K562 (cell line): Measurements from ENCODE around the gene RAPGEF5. TPM values are rescaled to one million over a fixed set of nuclear protein-coding genes. Genes with fewer than 3 reads are reported as not detected.

Source experiments
- ATF3 ChIP-seq, 2 experiments: fragments of 450-650 bp in 1 of 2; sonication (generic) in 1 of 2; formaldehyde crosslinking in 1 of 2; IDR thresholded peaks in 1 of 2; conservative IDR thresholded peaks in 1 of 2; 2 replicates each; pipeline versions ENCODE4 v1.6.1 to v1.8.1; 2016 to 2023; ENCODE audit warnings: mild to moderate bottlenecking in 2 of 2, moderate library complexity in 2 of 2, inconsistent platforms in 1 of 2, missing genetic modification reagents in 1 of 2
- BACH1 ChIP-seq: fragments of 200-800 bp; sonication (Bioruptor generic); IDR thresholded peaks from 2 replicates; pipeline ENCODE4 v1.6.1; 2016; ENCODE audit warnings: missing genetic modification characterization, missing compliant biosample characterization
- GABPB1 ChIP-seq: sonication (generic); formaldehyde crosslinking; IDR thresholded peaks from 2 replicates; pipeline ENCODE4 v1.8.0; 2022; ENCODE audit warnings: mild to moderate bottlenecking, missing genetic modification reagents
- HMG20B ChIP-seq: fragments of 250-450 bp; sonication (Bioruptor Pico); IDR thresholded peaks from 2 replicates; pipeline ENCODE4 v1.5.0; 2021; ENCODE audit warnings: mild to moderate bottlenecking
- JUND ChIP-seq, 2 experiments: IDR thresholded peaks; 2 replicates in 1 of 2; 3 replicates in 1 of 2; pipeline ENCODE4 v1.6.1; 2011; ENCODE audit warnings: borderline replicate concordance in 2 of 2, low read depth in 2 of 2, low read length in 2 of 2, improper control_type of control experiment in 1 of 2, missing biosample characterization in 1 of 2, missing genetic modification characterization in 1 of 2, missing genetic modification reagents in 1 of 2
- MAFG ChIP-seq: fragments of 450-650 bp; conservative IDR thresholded peaks from 2 replicates; pipeline ENCODE4 v1.6.1; 2016; ENCODE audit warnings: missing genetic modification characterization, missing compliant biosample characterization
- MAZ ChIP-seq, 2 experiments: fragments of 450-650 bp in 1 of 2; sonication (generic) in 1 of 2; formaldehyde crosslinking; IDR thresholded peaks in 1 of 2; conservative IDR thresholded peaks in 1 of 2; 2 replicates each; pipeline versions ENCODE4 v1.4.0 to v1.5.0; 2020; ENCODE audit warnings: mild to moderate bottlenecking in 1 of 2, missing genetic modification reagents in 1 of 2
- MCM2 ChIP-seq: fragments of 450-650 bp; IDR thresholded peaks from 2 replicates; pipeline ENCODE4 v1.6.1; 2017; ENCODE audit warnings: low read depth, mild to moderate bottlenecking
- MYNN ChIP-seq, 2 experiments: sonication (generic); formaldehyde crosslinking in 1 of 2; IDR thresholded peaks; 2 replicates each; pipeline versions ENCODE4 v1.5.0 to v1.6.1; 2016 to 2020; ENCODE audit warnings: antibody characterized with exemption in 1 of 2, missing genetic modification reagents in 1 of 2
- NBN ChIP-seq: fragments of 450-650 bp; IDR thresholded peaks from 2 replicates; pipeline ENCODE4 v1.6.1; 2016; ENCODE audit warnings: low read depth, mild to moderate bottlenecking
- NFXL1 ChIP-seq: fragments of 450-650 bp; formaldehyde crosslinking; IDR thresholded peaks from 2 replicates; pipeline ENCODE4 v1.4.0; 2021; ENCODE audit warnings: mild to moderate bottlenecking
- PBX2 ChIP-seq, 2 experiments: IDR thresholded peaks in 1 of 2; conservative IDR thresholded peaks in 1 of 2; 2 replicates each; pipeline ENCODE4 v1.6.1; 2016; ENCODE audit warnings: low read depth in 2 of 2, mild to moderate bottlenecking in 1 of 2, missing compliant biosample characterization in 1 of 2, missing genetic modification characterization in 1 of 2, moderate library complexity in 1 of 2
- RCOR1 ChIP-seq, 2 experiments: IDR thresholded peaks; 2 replicates each; pipeline ENCODE4 v1.6.1; 2012; ENCODE audit warnings: low read depth in 2 of 2, low read length in 2 of 2, borderline replicate concordance in 1 of 2, improper control_type of control experiment in 1 of 2
- SP1 ChIP-seq: sonication (generic); formaldehyde crosslinking; IDR thresholded peaks from 2 replicates; pipeline ENCODE4 v1.8.1; 2022; ENCODE audit warnings: mild to moderate bottlenecking, missing genetic modification reagents
- TAF1 ChIP-seq: IDR thresholded peaks from 2 replicates; pipeline ENCODE4 v1.6.1; 2011; ENCODE audit warnings: mild to moderate bottlenecking, low read length, moderate library complexity; ENCODE audit not compliant: insufficient read depth, control insufficient read depth, severe bottlenecking; ENCODE audit errors: extremely low read depth
- TAL1 ChIP-seq: fragments of 450-650 bp; IDR thresholded peaks from 2 replicates; pipeline ENCODE4 v1.6.1; 2016; ENCODE audit warnings: mild to moderate bottlenecking
- TOE1 ChIP-seq, 2 experiments: fragments of 450-650 bp in 1 of 2; sonication (generic) in 1 of 2; formaldehyde crosslinking in 1 of 2; IDR thresholded peaks; 2 replicates each; pipeline versions ENCODE4 v1.7.1 to v1.8.0; 2016 to 2022; ENCODE audit warnings: borderline replicate concordance in 2 of 2, mild to moderate bottlenecking in 2 of 2, antibody characterized with exemption in 1 of 2, inconsistent platforms in 1 of 2, low read depth in 1 of 2, missing genetic modification reagents in 1 of 2, moderate library complexity in 1 of 2
- ZNF232 ChIP-seq: sonication (generic); formaldehyde crosslinking; IDR thresholded peaks from 2 replicates; pipeline ENCODE4 v1.8.0; 2022; ENCODE audit warnings: mild to moderate bottlenecking, missing genetic modification reagents
- polyA plus RNA-seq, 8 experiments: library from polyadenylated mRNA; depleted of rRNA in 4 of 8; stranded (reverse) in 5 of 8; unstranded in 3 of 8; fragments of >200 nt; fragmentation: Nextera tagmentation in 2 of 8; fragmentation: Illumina TruSeq in 1 of 8; extraction: Ambion mirVana in 2 of 8; extraction: Trizol in 1 of 8; gene quantifications; 2 replicates each; pipeline versions ENCODE4 v1.2.1 to v1.2.3, GENCODE V29; 2011 to 2014; ENCODE audit warnings: inconsistent platforms in 1 of 8, missing spikeins in 1 of 8
- total RNA-seq, 7 experiments: library from RNA; depleted of rRNA in 6 of 7; stranded (reverse); fragments of >200 nt in 6 of 7; fragmentation: Illumina TruSeq in 2 of 7; extraction: Trizol in 2 of 7; gene quantifications; 2 replicates each; pipeline versions ENCODE4 v1.2.1 to v1.2.3, GENCODE V29; 2011 to 2021; ENCODE audit warnings: low replicate concordance in 1 of 7
- TF ChIP-seq, protein P1 (sequence below), 2 experiments: fragments of 250-450 bp in 1 of 2; fragments of 450-650 bp in 1 of 2; sonication (Bioruptor Pico) in 1 of 2; IDR thresholded peaks; 2 replicates each; pipeline versions ENCODE4 v1.6.1 to v1.8.0; 2016 to 2021; ENCODE audit warnings: mild to moderate bottlenecking in 2 of 2, moderate library complexity in 2 of 2, missing compliant biosample characterization in 1 of 2, missing genetic modification characterization in 1 of 2

RAPGEF5 gene
- total and polyA plus RNA-seq, 9 of the 15 experiments (the other 6 are each of a cell fraction or from before 2014, with no cell fraction given): 0.39 to 2.0 (median 1.1) TPM

DNA sequence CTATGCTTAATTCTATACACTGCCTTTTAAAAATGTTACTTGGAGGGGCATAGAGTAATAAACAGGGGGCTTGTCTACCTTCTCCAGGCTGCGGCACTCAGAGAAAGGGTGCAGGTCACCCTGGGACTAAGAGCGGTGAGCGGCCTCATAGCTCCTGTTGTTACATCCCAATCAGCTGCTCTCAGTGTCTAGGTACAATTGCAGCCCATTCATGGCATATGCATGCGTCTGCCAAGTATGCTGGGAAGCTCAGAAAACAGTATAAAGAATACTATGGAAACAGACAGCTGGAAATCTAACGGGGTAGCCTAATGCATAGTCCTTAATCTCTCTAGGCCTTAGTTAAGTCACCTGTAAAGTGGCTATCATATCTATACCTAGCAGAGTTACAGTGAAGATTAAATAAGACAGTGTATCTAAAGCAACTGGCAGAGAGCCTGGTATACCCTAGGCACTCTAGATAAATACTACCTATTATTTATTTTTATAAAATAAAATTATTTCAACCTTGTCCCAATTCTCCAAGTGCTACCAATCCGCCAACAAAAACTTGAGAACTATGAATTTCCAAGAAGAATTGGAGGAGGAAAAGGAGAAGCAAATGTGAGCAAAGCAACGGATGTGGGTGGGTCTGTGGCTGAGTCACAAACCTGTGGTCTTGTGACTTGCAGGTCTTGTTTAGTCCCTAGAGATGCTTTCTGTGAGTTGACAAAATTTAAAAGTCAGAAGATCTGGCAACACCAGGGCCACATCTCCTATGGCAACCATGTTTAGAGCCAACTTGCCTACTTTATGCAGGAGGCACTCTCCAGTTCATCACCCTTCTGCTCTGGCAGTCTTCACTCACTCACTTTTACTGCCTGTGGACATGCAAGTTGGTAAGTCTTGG lies 183.0 kb downstream of the RAPGEF5 start (continued):
- peak; percentile 65; the same call in 1 of the 2 replicates for TF ChIP-seq ATF3 (IDR thresholded peaks at IDR 0.05)
- TF ChIP-seq ATF3 (CRISPR knock-in tag; conservative IDR thresholded peaks at IDR 0.05): no peak
- peak; percentile 98 for TF ChIP-seq MYNN (IDR thresholded peaks at IDR 0.05)
- peak; percentile 84 for TF ChIP-seq MYNN (CRISPR knock-in tag; IDR thresholded peaks at IDR 0.05)
- TF ChIP-seq PBX2 (CRISPR knock-in tag; IDR thresholded peaks at IDR 0.05; ENCODE audit: low read depth): no peak
- TF ChIP-seq PBX2 (tag; conservative IDR thresholded peaks at IDR 0.05; ENCODE audit: low read depth): no peak
- peak; percentile 85 for TF ChIP-seq JUND (IDR thresholded peaks at IDR 0.05; ENCODE audit: borderline replicate concordance, low read depth, low read length)
- peak; percentile 62; the same call in 2 of the 3 replicates for TF ChIP-seq JUND (tag; IDR thresholded peaks at IDR 0.05; ENCODE audit: borderline replicate concordance, low read depth, low read length)
- TF ChIP-seq TAF1: no peak
- TF ChIP-seq TAL1: peak; percentile 27
- TF ChIP-seq, protein P1, sequence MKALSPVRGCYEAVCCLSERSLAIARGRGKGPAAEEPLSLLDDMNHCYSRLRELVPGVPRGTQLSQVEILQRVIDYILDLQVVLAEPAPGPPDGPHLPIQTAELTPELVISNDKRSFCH (CRISPR knock-in tag; IDR thresholded peaks at IDR 0.05): no peak
- TF ChIP-seq, protein P1 (tag; IDR thresholded peaks at IDR 0.05): 0 out of 2 replicates have a peak, but pooled peaks have one; percentile 32
- peak in 1 of 2 experiments; percentile 46; a peak in 1 of 4 replicates for TF ChIP-seq MAZ (CRISPR knock-in tag; conservative IDR thresholded peaks at IDR 0.05 in 1 of 2, IDR thresholded peaks at IDR 0.05 in 1 of 2)
- no peak for TF ChIP-seq NBN
- no peak for TF ChIP-seq ZNF232 (CRISPR knock-in tag)
- TF ChIP-seq HMG20B (CRISPR knock-in tag): no peak
- TF ChIP-seq RCOR1 (IDR thresholded peaks at IDR 0.05; ENCODE audit: borderline replicate concordance in 1 of 2, low read depth in 2 of 2, low read length in 2 of 2): 0 out of 4 replicates have a peak, but pooled peaks of 1 of the 2 experiments have one; percentile 31
- TF ChIP-seq MAFG (tag): peak; percentile 38; the same call in 1 of the 2 replicates
- 0 out of 2 replicates have a peak, but pooled peaks have one; percentile 60 for TF ChIP-seq BACH1
- TF ChIP-seq GABPB1 (CRISPR knock-in tag): no peak
- no peak for TF ChIP-seq NFXL1
- no peak for TF ChIP-seq SP1 (CRISPR knock-in tag)
- TF ChIP-seq TOE1 (IDR thresholded peaks at IDR 0.05; ENCODE audit: borderline replicate concordance): peak; percentile 61; the same call in 1 of the 2 replicates
- no peak for TF ChIP-seq TOE1 (CRISPR knock-in tag; IDR thresholded peaks at IDR 0.05; ENCODE audit: borderline replicate concordance, low read depth)
- TF ChIP-seq MCM2: no peak
